Colonic mucosa (tissue), 4 donors: ENCODE measurements around the gene BSPRY. TPM values are rescaled to one million over a fixed set of nuclear protein-coding genes. Genes with fewer than 3 reads are reported as not detected.

Experiments
- DNase-seq: peaks from one replicate; pipeline ENCODE4 v3.0.0-alpha.2; 2020
- H3K27ac ChIP-seq: fragments of 200-600 bp; one replicate; pipeline ENCODE4 v1.8.0; 2021
- H3K27me3 ChIP-seq: fragments of 200-600 bp; one replicate; pipeline ENCODE4 v1.8.0; 2021
- H3K36me3 ChIP-seq: fragments of 200-600 bp; one replicate; pipeline ENCODE4 v1.8.0; 2021
- H3K4me1 ChIP-seq: fragments of 200-600 bp; one replicate; pipeline ENCODE4 v1.8.0; 2021; ENCODE audit warnings: mild to moderate bottlenecking
- H3K4me3 ChIP-seq: fragments of 200-600 bp; one replicate; pipeline ENCODE4 v1.8.0; 2021
- H3K9ac ChIP-seq, 2 donors: one replicate each; pipeline ENCODE4 v1.7.0; 2013; ENCODE audit warnings: control low read depth in 2 of 2, low read depth in 2 of 2, low read length in 2 of 2
- H3K9me3 ChIP-seq: fragments of 200-600 bp; one replicate; pipeline ENCODE4 v1.8.0; 2021
- CTCF ChIP-seq: fragments of 200-600 bp; IDR thresholded peaks from one replicate; pipeline ENCODE4 v1.8.0; 2022; ENCODE audit warnings: antibody characterized with exemption, mild to moderate bottlenecking
- intact Hi-C: fragments of 100-400 bp; cut with DNase I; formaldehyde crosslinking; loops from one replicate; pipeline ENCODE4 v1.14.1; 2022
- total RNA-seq, 2 donors: library from RNA; stranded (reverse); fragmentation: NEBNext Ultra II Directional in 1 of 2; extraction: Animal tissue kit (Norgen Biotek cat#: 25700) in 1 of 2; gene quantifications; one replicate each; pipeline ENCODE4 v1.2.1, GENCODE V29; 2021
- donor health status: healthy.
- donor health status: DM: no; HTN: no; CAD: no.
- donor health status: DM: no; HTN: no; CAD: no.

The BSPRY gene
- total RNA-seq, 2 donors from 2014 or later, result 25.6 to 34.2 TPM

- intact Hi-C loops, result loop anchor here (10.0 kb wide), 1 partner anchor 340 kb away; no protein-coding TSS in a partner anchor
- no peaks in the 10 kb centered on the region for H3K27me3 ChIP-seq
- H3K9me3 ChIP-seq, result no peaks in the 10 kb centered on the region
- no peak for DNase-seq
- H3K27ac ChIP-seq, result no peak overlapping the region
- no peaks in the 10 kb centered on the region for H3K36me3 ChIP-seq
- H3K4me1 ChIP-seq, result no peaks in the 10 kb centered on the region
- no peak overlapping the region for H3K9ac ChIP-seq
- no peak overlapping the region for H3K4me3 ChIP-seq
- no peak for TF ChIP-seq CTCF
Measured at GRCh38 chr9:113315231-113315630, 34.1 kb upstream of the BSPRY start.

GRCh38 chr9:113316030-113316429, 33.3 kb upstream of the BSPRY start:
- Histone ChIP-seq H3K9me3 (no peaks in the 10 kb centered on the region), H3K4me1 (no peaks in the 10 kb centered on the region), H3K27ac (no peak overlapping the region), H3K27me3 (no peaks in the 10 kb centered on the region), H3K9ac (no peak overlapping the region), H3K4me3 (no peak overlapping the region), H3K36me3 (no peaks in the 10 kb centered on the region)
- TF ChIP-seq CTCF, result no peak
- intact Hi-C loops, result loop anchor here (10.0 kb wide), 1 partner anchor 339 kb away; no protein-coding TSS in a partner anchor
- DNase-seq, result no peak

GRCh38 chr9:113317777-113318176, 31.6 kb upstream of the BSPRY start:
- intact Hi-C loops, result loop anchor here (10.0 kb wide), 1 partner anchor 337 kb away; no protein-coding TSS in a partner anchor
- H3K36me3 ChIP-seq, result no peaks in the 10 kb centered on the region
- no peak overlapping the region for H3K9ac ChIP-seq

GRCh38 chr9:113319054-113319453, 30.3 kb upstream of the BSPRY start:
- H3K4me1 ChIP-seq, result no peaks in the 10 kb centered on the region
- H3K27me3 ChIP-seq, result no peaks in the 10 kb centered on the region
- H3K4me3 ChIP-seq, result no peak overlapping the region
- H3K9ac ChIP-seq, result no peak overlapping the region
- no peaks in the 10 kb centered on the region for H3K36me3 ChIP-seq
- no peak for TF ChIP-seq CTCF
- H3K9me3 ChIP-seq, result no peaks in the 10 kb centered on the region
- intact Hi-C loops, result loop anchor here (10.0 kb wide), 1 partner anchor 336 kb away; no protein-coding TSS in a partner anchor
- DNase-seq, result no peak
- H3K27ac ChIP-seq, result no peak overlapping the region

More at GRCh38 chr9:113317777-113318176, 31.6 kb upstream of the BSPRY start:
- DNase-seq, result no peak
- H3K4me1 ChIP-seq, result no peaks in the 10 kb centered on the region
- no peak overlapping the region for H3K27ac ChIP-seq
- no peaks in the 10 kb centered on the region for H3K9me3 ChIP-seq
- no peak for TF ChIP-seq CTCF
- no peaks in the 10 kb centered on the region for H3K27me3 ChIP-seq
- no peak overlapping the region for H3K4me3 ChIP-seq

GRCh38 chr9:113320051-113320450, 29.3 kb upstream of the BSPRY start:
- no peaks in the 10 kb centered on the region for H3K36me3 ChIP-seq
- intact Hi-C loops, result no loop called here
- H3K9me3 ChIP-seq, result no peaks in the 10 kb centered on the region

More at GRCh38 chr9:113320051-113320450, 29.3 kb upstream of the BSPRY start:
- Histone ChIP-seq H3K4me1 (no peaks in the 10 kb centered on the region), H3K9ac (no peak overlapping the region), H3K27me3 (no peaks in the 10 kb centered on the region), H3K27ac (no peak overlapping the region), H3K4me3 (no peak overlapping the region)
- TF ChIP-seq CTCF, result no peak
- no peak for DNase-seq
